Vagina (tissue), 2 donors: ENCODE results near the gene FRYL.

ENCODE experiments used
- CTCF ChIP-seq, 3 experiments: fragments of 450-650 bp in 2 of 3; fragments of 200-600 bp in 1 of 3; sonication (generic) in 1 of 3; IDR thresholded peaks; one replicate each; pipeline ENCODE4 v1.5.1; 2017 to 2019; ENCODE audit warnings: antibody characterized with exemption in 3 of 3, mild to moderate bottlenecking in 2 of 3, moderate library complexity in 2 of 3
- POLR2A ChIP-seq, 2 donors: fragments of 450-650 bp; IDR thresholded peaks; one replicate each; pipeline ENCODE4 v1.6.1; 2017; ENCODE audit warnings: antibody characterized with exemption in 2 of 2, mild to moderate bottlenecking in 2 of 2, moderate library complexity in 2 of 2

- TF ChIP-seq CTCF (IDR thresholded peaks at IDR 0.05) = no peak
- no peak for TF ChIP-seq POLR2A (IDR thresholded peaks at IDR 0.05)
Measured at GRCh38 chr4:48594180-48594579, 185.9 kb downstream of the FRYL start.
